ENCODE results near the gene COA3.

The COA3 gene

GRCh38 chr17:42748908-42749798, 49.4 kb downstream of the COA3 start:
- in situ Hi-C loops (cut with HindIII; ENCODE audit: low pct_unique_long_range_greater_than_20kb, low sequenced_read_pairs): no loop called here
- TF ChIP-seq JUND (IDR thresholded peaks at IDR 0.05; ENCODE audit: low read depth): no peak
- DNase-seq (ENCODE audit: low read depth in 1 of 2, low spot score in 1 of 2): no peak

GRCh38 chr17:42748202-42748907, 50.1 kb downstream of the COA3 start:
- in situ Hi-C loops (cut with HindIII; ENCODE audit: low pct_unique_long_range_greater_than_20kb, low sequenced_read_pairs): no loop called here
- TF ChIP-seq JUND (IDR thresholded peaks at IDR 0.05; ENCODE audit: low read depth): no peak
- no peak for DNase-seq (ENCODE audit: low read depth in 1 of 2, low spot score in 1 of 2)
